B cell (primary cell): Measurements from ENCODE around the gene BBIP1. TPM values are rescaled to one million over a fixed set of nuclear protein-coding genes. Genes with fewer than 3 reads are reported as not detected.

ENCODE experiments used
- ATAC-seq: fragments of 200-7000 bp; cut with Tn5 transposase; one replicate; pipeline ENCODE4 v1.10.0; 2021; ENCODE audit warnings: low read depth, mild to moderate bottlenecking, moderate number of reproducible peaks, moderate library complexity
- CTCF ChIA-PET: fragments of 350-600 bp; sonication (Branson Sonifier 250); formaldehyde crosslinking; loops from one replicate; lab custom pipeline; 2021; ENCODE audit warnings: antibody characterized with exemption, inconsistent platforms; lab: Charles Lee
- POLR2A ChIA-PET: fragments of 350-600 bp; sonication (Branson Sonifier 250); formaldehyde crosslinking; loops from one replicate; lab custom pipeline; 2021; ENCODE audit warnings: antibody characterized with exemption; lab: Charles Lee
- DNase-seq: peaks from one replicate; pipeline ENCODE4 v3.0.0; 2013
- H2AFZ ChIP-seq: 2 replicates; pipeline ENCODE4 v1.6.1; 2012; ENCODE audit warnings: mild to moderate bottlenecking, low read depth, low read length; ENCODE audit not compliant: insufficient read depth, poor library complexity, severe bottlenecking
- H3K27ac ChIP-seq, 2 donors: 1 replicate in 1 of 2; 2 replicates in 1 of 2; pipeline ENCODE4 v1.5.1; 2012 to 2013; ENCODE audit warnings: low read length in 2 of 2, mild to moderate bottlenecking in 2 of 2, moderate library complexity in 1 of 2
- H3K27me3 ChIP-seq, 4 experiments: fragments of 200-600 bp in 1 of 4; sonication (generic) in 1 of 4; replicated peaks in 1 of 4; 1 replicate in 2 of 4; 2 replicates in 2 of 4; pipeline versions ENCODE4 v1.6.1 to v1.7.0; 2013 to 2016; ENCODE audit warnings: low read length in 3 of 4, mild to moderate bottlenecking in 2 of 4, mixed read lengths in 1 of 4, moderate library complexity in 1 of 4; ENCODE audit not compliant: insufficient read depth in 4 of 4, control insufficient read depth in 3 of 4; ENCODE audit errors: control extremely low read depth in 1 of 4
- H3K36me3 ChIP-seq, 2 experiments: replicated peaks in 1 of 2; 1 replicate in 1 of 2; 2 replicates in 1 of 2; pipeline versions ENCODE4 v1.6.1 to v1.7.1; 2013; ENCODE audit warnings: low read length in 1 of 2; ENCODE audit not compliant: insufficient read depth in 2 of 2, control insufficient read depth in 1 of 2; ENCODE audit errors: control extremely low read depth in 1 of 2, extremely low read depth in 1 of 2
- H3K4me1 ChIP-seq, 2 donors: fragments of 200-600 bp in 1 of 2; sonication (generic) in 1 of 2; 1 replicate in 1 of 2; 2 replicates in 1 of 2; pipeline versions ENCODE4 v1.5.1 to v1.6.1; 2013 to 2017; ENCODE audit warnings: low read length in 2 of 2; ENCODE audit not compliant: control insufficient read depth in 2 of 2, insufficient read depth in 2 of 2
- H3K4me2 ChIP-seq: replicated peaks from 2 replicates; pipeline ENCODE3; 2012; ENCODE audit warnings: mild to moderate bottlenecking, low read depth, low read length; ENCODE audit not compliant: poor library complexity, severe bottlenecking
- H3K4me3 ChIP-seq, 5 experiments: fragments of 200-600 bp in 1 of 5; sonication (generic) in 1 of 5; 1 replicate in 3 of 5; 2 replicates in 2 of 5; pipeline versions ENCODE4 v1.5.1 to v1.7.0; 2011 to 2016; ENCODE audit warnings: low read length in 4 of 5, mild to moderate bottlenecking in 4 of 5, low read depth in 2 of 5, control low read depth in 1 of 5, moderate library complexity in 1 of 5; ENCODE audit not compliant: insufficient read depth in 1 of 5; ENCODE audit errors: control extremely low read depth in 1 of 5, extremely low read depth in 1 of 5
- H3K79me2 ChIP-seq: fragments of 200-600 bp; sonication (generic); one replicate; pipeline ENCODE4 v1.6.0; 2016; ENCODE audit warnings: low read length; ENCODE audit not compliant: control insufficient read depth, insufficient read depth
- H3K9ac ChIP-seq: fragments of 200-600 bp; sonication (generic); 2 replicates; pipeline ENCODE4 v1.6.1; 2017; ENCODE audit warnings: mild to moderate bottlenecking, low read length, moderate library complexity
- H3K9me3 ChIP-seq, 3 donors: one replicate each; pipeline versions ENCODE4 v1.6.1 to v1.7.1; 2013; ENCODE audit warnings: low read length in 2 of 3; ENCODE audit not compliant: control insufficient read depth in 2 of 3, insufficient read depth in 1 of 3; ENCODE audit errors: control extremely low read depth in 1 of 3
- H4K20me1 ChIP-seq: 2 replicates; pipeline ENCODE4 v1.6.0; 2012; ENCODE audit warnings: mild to moderate bottlenecking, low read length; ENCODE audit not compliant: insufficient read depth, control insufficient read depth, poor library complexity, severe bottlenecking
- H3K27ac Mint-ChIP-seq: one replicate; pipeline ENCODE4 v1.8.0; 2021; ENCODE audit warnings: mixed read lengths
- H3K27me3 Mint-ChIP-seq: one replicate; pipeline ENCODE4 v1.8.0; 2021; ENCODE audit warnings: mixed read lengths
- H3K4me1 Mint-ChIP-seq: one replicate; pipeline ENCODE4 v1.8.0; 2021; ENCODE audit warnings: mixed read lengths
- H3K4me3 Mint-ChIP-seq: one replicate; pipeline ENCODE4 v1.8.0; 2021; ENCODE audit warnings: mixed read lengths
- H3K9me3 Mint-ChIP-seq: one replicate; pipeline ENCODE4 v1.8.0; 2022; ENCODE audit warnings: mixed read lengths; ENCODE audit not compliant: insufficient read depth
- EZH2 ChIP-seq: IDR thresholded peaks from 2 replicates; pipeline ENCODE4 v1.6.1; 2012; ENCODE audit warnings: borderline replicate concordance, low read depth, mild to moderate bottlenecking, moderate library complexity, low read length; ENCODE audit not compliant: insufficient read depth, poor library complexity, severe bottlenecking
- WGBS: methylation state at CpG from one replicate; pipeline ENCODE4 v1.1.5; 2013; ENCODE audit warnings: missing lambda C conversion rate; ENCODE audit not compliant: insufficient coverage; 5-methylcytosine and 5-hydroxymethylcytosine counted together
- intact Hi-C: fragments of 100-400 bp; cut with micrococcal nuclease; formaldehyde crosslinking; loops from one replicate; pipeline ENCODE4 v1.10.0; 2022
- polyA plus RNA-seq: library from polyadenylated mRNA; depleted of rRNA; stranded (reverse); fragments of >200 nt; gene quantifications from 2 replicates; pipeline ENCODE4 v1.2.3, GENCODE V29; 2012
- total RNA-seq, 2 donors: library from RNA; stranded (reverse); fragments of 120-200 nt in 1 of 2; gene quantifications; 1 replicate in 1 of 2; 2 replicates in 1 of 2; pipeline versions ENCODE4 v1.2.3 to v1.2.4, GENCODE V29; 2013 to 2022
- TF ChIP-seq, protein P1 (sequence below): fragments of 200-600 bp; IDR thresholded peaks from one replicate; pipeline ENCODE4 v1.8.0; 2022; ENCODE audit warnings: antibody characterized with exemption, mild to moderate bottlenecking

BBIP1 gene
- total and polyA plus RNA-seq, 2 donors (not counting 1 experiment from before 2014, with no cell fraction given), result 10.6 to 46.1 TPM

DNA sequence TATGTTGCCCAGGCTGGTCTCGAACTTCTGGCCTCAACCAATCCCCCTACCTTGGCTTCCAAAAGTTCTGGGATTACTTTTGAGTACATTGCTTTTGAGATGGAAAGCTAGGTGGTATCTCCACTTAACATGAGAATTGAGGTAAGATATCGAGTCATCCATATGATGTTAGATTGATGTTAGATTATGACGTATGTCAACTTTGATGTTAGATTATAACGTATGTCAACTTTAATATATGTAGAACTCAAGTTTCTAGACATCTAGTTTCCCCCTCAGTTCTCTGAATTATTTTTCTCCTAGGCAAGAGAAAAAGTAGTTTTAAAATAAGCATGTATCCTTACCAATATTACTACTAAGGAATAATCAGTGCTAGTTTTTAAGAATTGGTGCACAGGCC lies 20.4 kb upstream of the BBIP1 start:
- H3K9ac ChIP-seq, result no peak overlapping the region
- TF ChIP-seq EZH2, result no peak
- TF ChIP-seq, protein P1, sequence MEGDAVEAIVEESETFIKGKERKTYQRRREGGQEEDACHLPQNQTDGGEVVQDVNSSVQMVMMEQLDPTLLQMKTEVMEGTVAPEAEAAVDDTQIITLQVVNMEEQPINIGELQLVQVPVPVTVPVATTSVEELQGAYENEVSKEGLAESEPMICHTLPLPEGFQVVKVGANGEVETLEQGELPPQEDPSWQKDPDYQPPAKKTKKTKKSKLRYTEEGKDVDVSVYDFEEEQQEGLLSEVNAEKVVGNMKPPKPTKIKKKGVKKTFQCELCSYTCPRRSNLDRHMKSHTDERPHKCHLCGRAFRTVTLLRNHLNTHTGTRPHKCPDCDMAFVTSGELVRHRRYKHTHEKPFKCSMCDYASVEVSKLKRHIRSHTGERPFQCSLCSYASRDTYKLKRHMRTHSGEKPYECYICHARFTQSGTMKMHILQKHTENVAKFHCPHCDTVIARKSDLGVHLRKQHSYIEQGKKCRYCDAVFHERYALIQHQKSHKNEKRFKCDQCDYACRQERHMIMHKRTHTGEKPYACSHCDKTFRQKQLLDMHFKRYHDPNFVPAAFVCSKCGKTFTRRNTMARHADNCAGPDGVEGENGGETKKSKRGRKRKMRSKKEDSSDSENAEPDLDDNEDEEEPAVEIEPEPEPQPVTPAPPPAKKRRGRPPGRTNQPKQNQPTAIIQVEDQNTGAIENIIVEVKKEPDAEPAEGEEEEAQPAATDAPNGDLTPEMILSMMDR, result no peak
- intact Hi-C loops, result no loop called here
- peaks cover 100% of the 10 kb centered on the region for H3K79me2 ChIP-seq
- Mint-ChIP-seq H3K27me3 (no peaks in the 10 kb centered on the region), H3K4me3 (no peak overlapping the region), H3K27ac (no peak overlapping the region), H3K9me3 (peaks cover 2% of the 10 kb centered on the region), H3K4me1 (peaks cover 46% of the 10 kb centered on the region)
- WGBS, result no CpG with 5 or more reads among the region's 4 CpGs
- no peak for DNase-seq
- ChIA-PET CTCF (no interaction called here), POLR2A (no interaction called here)
- peaks cover 0 to 3% (median 0%) of the 10 kb centered on the region in 3 donors for H3K9me3 ChIP-seq
- H3K27me3 ChIP-seq, result no peaks in the 10 kb centered on the region
- H3K4me3 ChIP-seq, result no peak overlapping the region
- peaks cover 7 to 22% of the 10 kb centered on the region in 2 experiments for H3K36me3 ChIP-seq
- peaks cover 87% of the 10 kb centered on the region for H4K20me1 ChIP-seq
- H3K4me2 ChIP-seq, result no peak overlapping the region
- no peak for ATAC-seq
- no peak overlapping the region for H3K27ac ChIP-seq
- H3K4me1 ChIP-seq, result peaks cover 6 to 15% of the 10 kb centered on the region in 2 donors
- no peak overlapping the region for H2AFZ ChIP-seq

DNA sequence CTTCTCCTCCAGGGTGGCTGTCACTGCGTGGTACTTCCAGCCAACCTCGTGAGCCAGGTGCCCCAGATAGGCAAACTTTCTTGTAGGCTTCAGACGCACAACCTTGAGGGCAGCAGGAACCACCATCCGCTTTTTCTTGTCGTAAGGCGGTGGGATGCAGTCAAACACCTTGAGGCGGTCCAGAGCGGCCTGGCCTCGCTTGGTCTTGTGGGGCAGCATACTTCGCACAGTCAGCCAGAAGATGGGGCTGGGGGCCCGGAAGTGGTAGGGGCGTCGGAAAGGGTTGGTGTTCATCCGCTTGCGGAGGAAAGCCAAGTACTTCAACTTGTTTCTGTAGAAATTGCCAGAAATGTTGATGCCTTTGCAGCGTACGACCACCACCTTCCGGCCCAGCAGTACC lies 17.8 kb upstream of the BBIP1 start:
- Histone ChIP-seq H3K4me2 (no peak overlapping the region), H3K9ac (no peak overlapping the region), H3K9me3 (no peaks in the 10 kb centered on the region), H3K27ac (no peak overlapping the region), H3K79me2 (peaks cover 99% of the 10 kb centered on the region), H3K4me1 (peaks cover 8 to 16% of the 10 kb centered on the region in 2 donors), H3K36me3 (peaks cover 1 to 15% of the 10 kb centered on the region in 2 experiments), H4K20me1 (peaks cover 82% of the 10 kb centered on the region), H2AFZ (no peak overlapping the region), H3K27me3 (no peaks in the 10 kb centered on the region), H3K4me3 (no peak overlapping the region)
- DNase-seq, result no peak
- H3K9me3 Mint-ChIP-seq, result peaks cover 2% of the 10 kb centered on the region
- intact Hi-C loops, result no loop called here
- CTCF ChIA-PET, result no interaction called here
- 99% methylated on average over 15 of the region's 18 CpGs for WGBS
- H3K4me1 Mint-ChIP-seq, result peaks cover 38% of the 10 kb centered on the region
- POLR2A ChIA-PET, result interaction anchor here (1.1 to 1.3 kb wide), 2 partner anchors 18 to 95 kb away, joined by 4 to 6 read pairs; partner anchors contain the start of gene BBIP1
- no peak overlapping the region for H3K27ac Mint-ChIP-seq
- no peak for ATAC-seq
- H3K4me3 Mint-ChIP-seq, result no peak overlapping the region
- TF ChIP-seq EZH2, result no peak
- TF ChIP-seq, protein P1, result no peak
- H3K27me3 Mint-ChIP-seq, result no peaks in the 10 kb centered on the region
